Left colon (tissue), 2 donors: ENCODE results near the gene BMP8B. TPM values are rescaled to one million over a fixed set of nuclear protein-coding genes. Genes with fewer than 3 reads are reported as not detected.
A peak's percentile ranks its signal among the peaks of the same experiment; 100 is the strongest.
"Not testable (repeated sequence)": the region's sequence is repeated elsewhere in the genome, so short reads cannot be mapped to it uniquely, and the experiment has no call there.

Source experiments
- ATAC-seq: fragments of 200-7000 bp; cut with Tn5 transposase; one replicate; pipeline ENCODE4 v1.9.1; 2020; ENCODE audit warnings: mild to moderate bottlenecking, moderate library complexity
- DNase-seq, 2 donors: peaks; one replicate each; pipeline ENCODE4 v3.0.0-alpha.2; 2020
- intact Hi-C, 2 donors: fragments of 100-400 bp; cut with DNase I in 1 of 2; cut with micrococcal nuclease in 1 of 2; formaldehyde crosslinking; loops; one replicate each; pipeline versions ENCODE4 v1.11.2 to v1.14.0; 2022; cut with DNase I, micrococcal nuclease
- total RNA-seq, 2 donors: library from RNA; stranded (reverse); fragmentation: NEBNext Ultra II Directional; extraction: Animal tissue kit (Norgen Biotek cat#: 25700); gene quantifications; one replicate each; pipeline ENCODE4 v1.2.1, GENCODE V29; 2021
- donor health status: DM: no; HTN: no; CAD: no.
- donor health status: DM: yes; HTN: yes; CAD: no.

Gene BMP8B
- total RNA-seq, 2 donors from 2014 or later = 11.1 to 20.2 TPM

GRCh38 chr1:39786303-39787107, 2.2 kb downstream of the BMP8B start:
- DNase-seq, intact Hi-C loops, ATAC-seq: not testable (repeated sequence)

DNA sequence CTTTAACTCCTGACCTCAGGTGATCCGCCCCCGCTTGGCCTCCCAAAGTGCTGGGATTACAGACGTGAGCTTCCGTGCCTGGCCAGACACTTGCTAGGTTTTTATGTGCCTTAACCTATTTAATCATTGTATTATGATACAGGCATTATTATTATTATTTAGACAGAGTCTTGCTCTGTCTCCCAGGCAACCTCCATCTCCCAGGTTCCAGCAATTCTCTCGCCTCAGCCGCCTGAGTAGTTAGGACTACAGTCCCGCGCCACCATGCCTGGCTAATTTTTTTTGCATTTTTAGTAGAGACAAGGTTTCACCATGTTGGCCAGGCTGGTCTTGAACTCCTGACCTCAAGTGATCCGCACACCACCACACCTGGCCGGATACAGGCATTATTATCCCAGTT, 6.0 kb downstream of the BMP8B start:
- DNase-seq, intact Hi-C loops: not testable (repeated sequence)

GRCh38 chr1:39782103-39782502, 6.6 kb downstream of the BMP8B start:
- DNase-seq = no peak
- ATAC-seq = no peak
- intact Hi-C loops = no loop called here

More for the DNA sequence above, 6.0 kb downstream of the BMP8B start:
- ATAC-seq = not testable (repeated sequence)

DNA sequence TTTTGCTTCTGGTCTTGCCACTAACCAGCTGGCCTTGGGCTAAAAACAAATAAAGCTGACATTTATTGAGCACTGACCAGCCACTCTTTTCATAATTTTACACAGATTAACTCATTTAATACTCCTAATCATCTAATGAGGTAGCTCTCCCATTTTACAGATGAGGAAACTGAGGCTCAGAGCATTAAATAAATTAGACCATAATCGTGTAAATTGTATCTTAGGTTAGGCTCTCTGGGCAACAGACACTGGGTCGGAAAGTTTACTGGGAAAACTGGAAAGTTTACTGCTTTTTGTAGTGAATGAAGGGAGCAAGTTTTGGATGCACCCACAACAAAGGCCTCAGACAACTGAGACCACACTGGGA, 7.3 kb downstream of the BMP8B start:
- no peak for ATAC-seq
- intact Hi-C loops = no loop called here
- DNase-seq = no peak

DNA sequence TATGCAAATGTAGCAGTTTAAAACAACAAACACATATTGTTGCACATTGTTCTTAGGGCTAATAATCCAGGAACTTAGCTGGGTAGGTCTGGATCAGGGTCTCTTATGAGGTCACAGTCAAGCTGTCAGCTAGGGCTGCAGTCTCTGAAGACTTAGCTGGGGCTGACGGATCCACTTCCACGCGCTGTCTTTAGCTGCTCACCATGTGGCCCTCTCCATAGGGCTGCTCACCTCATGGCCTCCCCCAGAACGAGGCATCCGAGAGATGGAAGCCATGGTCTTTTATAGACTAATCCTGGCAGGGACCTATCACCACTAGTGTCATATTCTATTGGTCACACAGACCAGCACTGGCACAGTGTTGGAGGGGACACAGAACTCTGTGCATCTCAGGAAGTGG, 8.8 kb downstream of the BMP8B start:
- intact Hi-C loops = no loop called here
- no peak for ATAC-seq
- no peak for DNase-seq

DNA sequence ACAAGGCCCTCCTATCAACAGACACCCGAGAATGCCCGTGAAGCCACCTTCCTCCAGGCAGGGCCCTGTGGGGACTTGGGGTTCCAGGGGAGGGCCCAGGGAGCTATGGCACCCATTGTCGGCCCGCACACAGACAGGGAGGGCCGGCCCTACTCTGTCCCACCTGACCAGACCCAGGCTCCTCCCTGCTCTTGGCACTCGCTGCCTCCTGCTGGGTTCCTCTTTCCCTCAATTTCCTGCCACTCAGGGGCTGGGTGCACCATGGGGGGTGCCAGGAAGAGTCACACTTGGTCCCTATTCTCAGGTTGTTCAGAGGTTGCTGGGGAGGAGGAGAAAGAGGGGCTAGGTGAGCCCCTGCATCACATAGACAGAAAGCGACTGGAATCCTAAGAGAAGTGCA, 9.5 kb downstream of the BMP8B start:
- intact Hi-C loops = no loop called here
- ATAC-seq (no peak), DNase-seq (no peak)

GRCh38 chr1:39778463-39779099, 10.1 kb downstream of the BMP8B start:
- DNase-seq, ATAC-seq, intact Hi-C loops: not testable (repeated sequence)

- DNase-seq, intact Hi-C loops, ATAC-seq: not testable (repeated sequence)
Observed at GRCh38 chr1:39777896-39778295, 10.8 kb downstream of the BMP8B start.

- DNase-seq (no peak), ATAC-seq (no peak)
- intact Hi-C loops = no loop called here
Observed at GRCh38 chr1:39777306-39777705, 11.4 kb downstream of the BMP8B start.

GRCh38 chr1:39776886-39777285, 11.8 kb downstream of the BMP8B start:
- DNase-seq (no peak), ATAC-seq (no peak)
- intact Hi-C loops = no loop called here

DNA sequence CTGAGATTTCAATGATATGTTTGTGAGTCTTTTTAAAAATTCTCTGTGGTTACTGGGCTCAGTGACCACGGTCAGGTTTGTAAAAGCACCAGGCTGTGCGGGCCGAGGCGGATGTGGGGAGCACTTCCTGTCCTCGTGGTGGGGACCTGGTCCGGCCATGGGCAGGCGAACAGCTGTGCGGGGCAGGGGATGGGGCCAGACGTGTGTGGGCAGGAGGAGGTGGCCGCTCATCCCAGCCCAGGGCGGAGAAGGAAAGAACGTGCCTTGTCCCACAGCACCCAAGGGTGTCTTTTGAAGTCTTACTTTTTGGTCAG, 12.3 kb downstream of the BMP8B start:
- ATAC-seq (no peak), DNase-seq (peak; percentile 30 to 58)
- intact Hi-C loops = no loop called here

GRCh38 chr1:39775676-39776399, 12.8 kb downstream of the BMP8B start:
- intact Hi-C loops, DNase-seq, ATAC-seq: not testable (repeated sequence)

- intact Hi-C loops, DNase-seq: not testable (repeated sequence)
- peak; percentile 70 for ATAC-seq
Observed at GRCh38 chr1:39775141-39775540, 13.5 kb downstream of the BMP8B start.

- DNase-seq, intact Hi-C loops: not testable (repeated sequence)
- peak; percentile 37 for ATAC-seq
Observed at GRCh38 chr1:39773369-39773979, 15.2 kb downstream of the BMP8B start.

- ATAC-seq, intact Hi-C loops: not testable (repeated sequence)
Observed at GRCh38 chr1:39771022-39771532, 17.6 kb downstream of the BMP8B start, which contains the start of gene OXCT2. Gene OXCT2 (minus strand): TSS chr1:39771348. CDS start chr1:39771255, 93 bp downstream.

GRCh38 chr1:39770100-39771021, 18.3 kb downstream of the BMP8B start:
- DNase-seq, ATAC-seq, intact Hi-C loops: not testable (repeated sequence)

More at GRCh38 chr1:39771022-39771532, 17.6 kb downstream of the BMP8B start, which contains the start of gene OXCT2:
- DNase-seq = not testable (repeated sequence)

- DNase-seq, intact Hi-C loops, ATAC-seq: not testable (repeated sequence)
Observed at GRCh38 chr1:39769502-39769901, 19.2 kb downstream of the BMP8B start.

DNA sequence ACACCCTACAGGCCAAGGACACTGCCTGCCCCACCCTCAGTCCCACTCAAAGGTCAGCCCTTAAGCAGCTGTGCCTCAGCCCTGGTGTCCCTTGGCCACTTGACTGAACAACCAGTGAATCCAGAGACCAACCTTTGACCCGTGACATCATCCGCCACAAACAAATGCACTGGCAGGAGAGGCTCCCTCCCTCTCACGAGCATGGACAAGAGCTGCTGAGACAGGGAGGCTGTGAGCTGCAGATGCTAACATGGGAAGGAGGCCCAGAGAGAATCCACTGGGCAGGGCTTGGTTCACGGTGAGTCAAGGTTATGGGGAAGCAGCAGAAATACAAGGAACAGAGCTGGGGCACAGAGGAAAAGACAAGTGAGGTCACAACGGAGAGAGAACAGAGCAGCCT, 22.2 kb downstream of the BMP8B start:
- ATAC-seq = peak; percentile 88

More for the DNA sequence above, 22.2 kb downstream of the BMP8B start:
- intact Hi-C loops, DNase-seq: not testable (repeated sequence)
